Bone marrow (tissue), 2 donors: Measurements from ENCODE around the gene FAM83G.
"Not testable (repeated sequence)": the region's sequence is repeated elsewhere in the genome, so short reads cannot be mapped to it uniquely, and the experiment has no call there.

ENCODE experiments used
- DNase-seq, 2 donors: peaks; one replicate each; lab custom pipeline; 2025; lab: John Stamatoyannopoulos, UW

FAM83G gene

DNA sequence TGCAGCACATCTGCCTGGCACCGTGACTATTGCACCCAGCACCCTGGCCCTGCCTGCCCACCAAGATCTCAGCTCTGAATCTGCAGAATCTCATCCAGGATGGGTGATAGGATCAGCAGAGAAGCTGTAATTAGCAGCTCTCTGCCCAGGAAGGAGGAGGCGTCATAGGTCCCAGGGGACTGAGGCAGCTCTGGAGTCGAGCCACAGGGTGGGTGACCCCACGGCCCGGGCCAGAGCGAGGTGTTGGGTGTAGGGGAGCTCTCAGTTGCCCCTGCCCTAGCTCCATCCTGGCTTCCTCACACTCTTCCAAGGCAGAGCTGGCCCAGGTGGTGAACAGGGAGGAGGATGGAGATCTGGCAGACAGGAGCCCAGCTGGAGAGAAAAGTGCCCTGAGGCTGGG lies 18.2 kb upstream of the FAM83G start:
- no peak for DNase-seq

- DNase-seq = no peak
These were observed 17.6 kb upstream of the FAM83G start for GRCh38 chr17:19022128-19022527.

GRCh38 chr17:19021622-19022083 lies 17.1 kb upstream of the FAM83G start:
- no peak for DNase-seq

DNA sequence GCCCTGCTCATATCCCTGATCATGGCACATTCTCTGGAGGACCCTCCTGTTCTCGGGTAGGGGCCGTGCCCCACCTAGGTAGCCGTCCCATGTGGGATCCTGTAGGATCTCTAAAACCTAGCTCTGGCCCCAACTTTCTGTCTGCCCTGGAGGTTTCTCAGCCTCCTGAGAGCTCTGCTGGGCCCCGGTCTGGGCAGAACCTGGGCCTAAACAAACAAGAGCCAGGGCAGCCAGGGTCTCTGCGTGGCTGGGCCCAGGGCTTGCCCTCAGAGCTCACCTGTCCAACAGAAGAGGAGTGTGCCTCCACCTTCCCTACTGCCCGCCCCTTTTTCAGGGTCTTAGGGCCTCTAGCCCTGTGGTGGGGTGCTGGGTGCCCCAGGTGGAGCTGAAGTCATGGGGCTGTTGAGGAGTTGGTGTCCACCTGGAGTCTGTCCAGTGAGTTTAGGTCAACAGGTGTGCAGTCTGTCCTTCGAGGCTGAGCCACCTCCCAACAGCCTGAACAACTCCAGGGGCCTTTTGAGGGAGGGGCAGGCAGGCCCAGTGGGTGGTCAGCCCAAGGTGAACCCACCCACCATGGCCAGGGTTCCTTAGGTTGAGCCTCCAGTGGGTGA lies 16.6 kb upstream of the FAM83G start:
- DNase-seq = not testable (repeated sequence)

GRCh38 chr17:19020016-19020415 lies 15.5 kb upstream of the FAM83G start:
- DNase-seq = no peak

DNA sequence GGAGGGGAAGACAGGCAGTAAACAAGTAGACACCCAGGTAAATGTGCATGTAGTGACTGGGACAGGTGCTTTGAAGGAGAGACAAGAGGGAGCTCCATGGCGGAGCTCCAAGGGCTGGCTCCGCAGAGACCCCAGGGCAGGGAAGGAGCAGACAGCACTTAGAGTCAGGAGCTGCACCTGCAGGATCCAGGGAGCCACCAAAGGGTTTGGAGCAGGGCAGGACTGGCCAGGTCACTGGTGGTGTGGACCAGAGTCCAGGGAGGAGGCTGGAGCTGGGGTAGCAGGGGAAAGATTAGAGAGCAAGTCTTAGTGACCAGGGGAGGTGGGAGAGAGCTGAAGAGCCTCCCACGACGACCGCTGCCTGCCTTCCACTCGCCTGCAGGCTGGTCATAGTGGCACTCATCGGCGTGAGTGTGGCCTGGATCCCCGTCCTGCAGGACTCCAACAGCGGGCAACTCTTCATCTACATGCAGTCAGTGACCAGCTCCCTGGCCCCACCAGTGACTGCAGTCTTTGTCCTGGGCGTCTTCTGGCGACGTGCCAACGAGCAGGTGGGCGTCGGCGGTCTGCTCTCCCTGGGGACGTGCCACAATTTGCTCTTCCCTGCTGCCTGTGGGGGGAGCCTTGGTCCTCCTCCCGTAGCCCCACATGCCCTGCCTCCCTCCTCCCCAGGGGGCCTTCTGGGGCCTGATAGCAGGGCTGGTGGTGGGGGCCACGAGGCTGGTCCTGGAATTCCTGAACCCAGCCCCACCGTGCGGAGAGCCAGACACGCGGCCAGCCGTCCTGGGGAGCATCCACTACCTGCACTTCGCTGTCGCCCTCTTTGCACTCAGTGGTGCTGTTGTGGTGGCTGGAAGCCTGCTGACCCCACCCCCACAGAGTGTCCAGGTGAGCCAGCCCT lies 14.7 kb upstream of the FAM83G start:
- no peak for DNase-seq

- DNase-seq = no peak
These were observed 14.0 kb upstream of the FAM83G start for GRCh38 chr17:19018600-19018950.

GRCh38 chr17:19017804-19018599 lies 13.4 kb upstream of the FAM83G start:
- DNase-seq = no peak

DNA sequence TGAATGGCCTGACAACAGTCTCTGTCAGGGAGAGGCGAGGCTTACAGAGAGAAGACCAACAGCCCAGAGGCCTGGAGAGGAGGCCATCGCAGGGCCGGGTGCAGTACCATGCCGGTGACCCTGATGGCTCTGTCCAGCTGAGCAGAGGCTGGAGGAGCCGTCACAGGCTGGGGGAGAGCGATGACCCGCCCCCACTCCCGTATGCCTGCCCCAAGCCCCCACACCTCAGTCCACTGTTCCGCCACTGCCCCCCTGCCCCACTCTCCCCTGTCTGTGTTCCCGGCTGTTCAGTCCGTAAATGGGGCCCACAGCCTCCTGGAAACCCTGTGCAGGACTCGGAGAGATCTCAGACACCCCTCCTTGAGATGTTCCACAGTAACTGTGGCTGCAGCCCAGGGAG lies 12.8 kb upstream of the FAM83G start:
- DNase-seq = no peak

DNA sequence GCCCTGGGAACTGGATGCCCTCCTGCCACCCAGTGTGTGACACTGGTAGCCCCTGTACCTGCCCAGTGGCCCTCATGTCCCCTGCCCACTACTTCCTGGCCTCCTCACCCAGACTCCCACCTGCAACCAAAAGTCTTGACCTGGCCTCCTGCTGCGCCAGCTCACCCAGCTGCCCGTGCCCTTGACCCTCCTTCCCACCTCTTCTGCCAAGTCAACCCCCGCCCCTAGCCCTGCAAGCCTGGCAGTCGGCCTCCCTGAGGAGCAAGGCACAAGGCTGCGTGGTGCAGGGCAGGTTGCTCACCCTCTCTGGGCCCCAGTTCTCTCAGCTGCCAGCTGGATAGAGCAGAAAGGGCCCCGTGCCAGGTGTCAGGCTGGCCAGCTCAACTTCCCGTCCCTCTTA lies 12.3 kb upstream of the FAM83G start:
- DNase-seq = no peak

- no peak for DNase-seq
These were observed 11.7 kb upstream of the FAM83G start for GRCh38 chr17:19016297-19016696.

GRCh38 chr17:19015428-19015827 lies 10.9 kb upstream of the FAM83G start:
- no peak for DNase-seq

DNA sequence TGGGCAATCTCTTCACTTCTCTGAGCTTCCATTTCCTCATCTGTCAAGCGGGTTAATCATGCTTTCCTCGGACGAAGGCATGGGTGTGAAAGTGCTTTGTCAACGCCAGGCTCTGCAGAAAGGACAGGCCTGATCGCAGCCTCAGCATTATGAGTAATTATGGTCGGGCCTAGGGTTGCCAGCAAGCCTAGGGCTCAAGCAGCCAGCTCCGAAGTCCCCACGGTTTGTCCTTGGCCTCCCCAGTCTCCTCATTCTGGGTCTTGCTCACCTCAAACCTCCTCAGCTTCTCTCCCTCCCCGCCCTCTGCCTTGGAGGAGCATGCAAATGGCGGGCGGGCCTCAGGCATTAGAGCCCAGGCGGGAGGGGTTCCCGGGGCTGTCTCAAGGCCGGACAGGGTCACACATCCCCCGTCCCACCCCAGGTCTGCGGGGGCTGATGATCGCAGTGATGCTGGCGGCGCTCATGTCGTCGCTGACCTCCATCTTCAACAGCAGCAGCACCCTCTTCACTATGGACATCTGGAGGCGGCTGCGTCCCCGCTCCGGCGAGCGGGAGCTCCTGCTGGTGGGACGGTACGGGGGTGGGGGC lies 10.2 kb upstream of the FAM83G start:
- no peak for DNase-seq

DNA sequence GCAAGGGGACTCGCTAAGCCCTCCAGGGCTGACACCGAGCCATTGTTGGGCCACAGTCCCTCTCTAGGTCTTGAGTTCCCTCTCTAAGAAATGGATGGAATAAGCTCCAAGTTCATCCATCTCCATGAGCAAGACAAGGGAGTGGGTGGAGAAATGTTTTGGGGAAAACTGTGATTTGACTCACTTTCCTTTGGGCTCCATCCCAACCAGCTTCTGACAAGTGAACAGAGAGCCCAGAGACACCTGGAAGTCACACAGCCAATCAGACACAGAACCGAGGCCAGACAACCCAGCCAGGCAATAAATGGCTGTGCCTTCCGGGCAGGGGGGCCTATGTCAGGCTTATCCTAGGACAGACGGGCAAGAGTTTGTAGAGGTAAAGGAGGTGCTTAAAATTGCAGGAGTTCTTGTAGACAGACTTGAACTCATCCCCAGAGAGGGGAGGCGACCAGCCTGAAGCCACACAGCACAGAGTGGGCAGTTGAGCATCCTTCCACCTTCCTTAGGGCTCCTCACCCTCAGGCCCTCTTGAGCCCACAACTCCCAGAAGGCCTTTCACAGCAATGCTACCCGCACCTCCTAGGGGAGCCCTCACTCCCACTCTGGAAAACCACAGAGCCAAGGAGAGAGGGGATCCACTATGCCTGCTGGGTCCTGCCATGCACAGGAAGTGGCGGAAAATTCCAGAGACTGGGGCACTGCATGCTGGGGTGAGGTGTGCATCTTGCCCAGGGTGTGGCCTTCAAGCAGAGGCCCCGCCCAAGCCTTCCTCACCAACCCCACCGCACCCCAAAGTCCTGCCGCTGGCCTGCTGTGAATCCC lies 9.5 kb upstream of the FAM83G start:
- DNase-seq = no peak

DNA sequence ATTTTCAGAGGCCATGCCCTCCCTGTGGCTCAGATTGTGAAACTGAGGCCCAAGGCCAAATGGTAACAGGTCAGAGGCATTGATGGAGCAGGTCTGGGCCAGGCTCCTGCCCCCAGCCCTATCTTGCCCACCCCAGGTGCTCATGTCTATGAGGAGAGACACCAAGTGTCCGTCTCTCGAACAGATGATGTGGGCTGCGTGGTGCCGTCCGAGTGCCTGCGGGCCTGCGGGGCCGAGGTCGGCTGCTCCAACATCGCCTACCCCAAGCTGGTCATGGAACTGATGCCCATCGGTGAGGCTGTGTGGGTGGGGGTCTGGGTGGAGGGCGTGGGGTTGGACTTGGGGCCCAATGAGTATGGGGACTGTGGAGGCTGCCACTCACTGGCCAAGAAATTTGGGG lies 8.7 kb upstream of the FAM83G start:
- no peak for DNase-seq

DNA sequence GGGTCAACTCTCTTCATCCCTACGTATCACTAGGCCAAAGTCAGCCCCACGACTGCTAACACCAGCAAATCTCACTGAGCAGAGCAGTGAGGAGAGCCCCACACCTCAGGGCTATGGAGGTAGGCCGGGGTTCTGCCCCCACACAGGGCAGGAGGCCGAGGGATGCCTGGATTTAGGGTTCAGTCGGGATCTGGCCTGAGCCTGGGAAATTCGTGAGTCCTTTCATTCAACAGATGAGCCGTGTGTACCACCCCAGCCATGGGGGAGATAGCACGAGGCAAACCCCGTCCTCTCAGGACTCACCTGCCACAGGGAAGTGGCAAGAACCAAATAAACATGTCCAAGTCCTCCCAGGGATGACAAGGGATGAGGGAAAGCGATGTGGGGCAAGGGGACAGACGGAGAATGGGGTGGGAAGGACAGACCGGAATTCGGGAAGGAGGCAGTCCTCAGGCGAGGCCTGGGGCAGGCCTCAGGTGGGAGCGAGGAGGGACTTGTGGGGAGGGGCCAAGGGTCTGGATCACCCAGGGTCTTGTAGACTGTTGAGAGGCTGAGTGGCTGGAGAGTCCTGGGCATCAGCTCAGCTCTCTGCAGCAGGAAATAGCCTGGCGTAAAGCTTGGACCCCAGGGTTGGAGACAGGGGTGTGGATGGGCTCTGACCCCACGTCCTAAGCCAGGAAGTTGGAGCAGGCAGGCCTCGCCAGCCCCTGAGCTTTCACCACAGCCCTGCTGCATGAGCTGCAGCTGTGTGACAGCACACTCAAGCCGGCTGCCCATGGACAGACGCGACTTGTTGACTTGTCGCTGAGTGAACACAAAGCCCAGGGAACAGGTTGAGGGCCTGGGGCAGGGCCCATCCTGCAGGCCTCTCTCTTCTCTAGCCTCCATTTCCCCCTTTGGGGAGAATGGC lies 7.9 kb upstream of the FAM83G start:
- no peak for DNase-seq

DNA sequence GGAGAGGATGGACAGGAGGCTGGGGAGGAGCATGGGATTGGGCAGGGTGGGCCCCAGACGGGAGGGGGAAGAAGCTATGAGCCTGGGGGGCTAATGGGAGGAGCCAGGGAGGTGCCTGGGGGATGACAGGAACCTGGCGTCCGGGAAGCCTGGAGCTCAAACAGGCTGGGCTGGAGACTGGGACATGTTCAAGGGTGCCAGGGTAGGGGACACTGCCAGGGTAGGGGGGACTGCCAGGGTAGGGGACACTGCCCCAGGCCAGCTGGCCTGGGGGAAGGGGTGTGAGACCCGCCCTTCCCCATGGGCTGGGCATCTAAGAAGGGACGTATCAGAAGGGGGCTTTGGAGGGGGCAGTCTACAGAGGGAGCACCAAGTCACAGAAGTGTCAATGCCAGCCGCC lies 7.0 kb upstream of the FAM83G start:
- DNase-seq = no peak

GRCh38 chr17:19010729-19011505 lies 6.4 kb upstream of the FAM83G start:
- DNase-seq = no peak

GRCh38 chr17:19009970-19010369 lies 5.4 kb upstream of the FAM83G start:
- DNase-seq = no peak

- no peak for DNase-seq
These were observed 2.1 kb upstream of the FAM83G start for GRCh38 chr17:19006698-19007097.
